SIG-M5 treated with dmso at 0.1 percent for 504 hours (cell line): ENCODE data around the gene MPC1.

Experiments used
- DNase-seq: peaks from one replicate; lab custom pipeline; 2025; ENCODE audit not compliant: unreplicated experiment; lab: John Stamatoyannopoulos, UW

MPC1 gene

GRCh38 chr6:166382933-166383801 lies at the start of gene MPC1:
Gene MPC1, minus strand, starts transcription at chr6:166382940. Its CDS starts 64 bp downstream, at chr6:166382876.
- peak; percentile 87 for DNase-seq

- DNase-seq: no peak
Measured at GRCh38 chr6:166430269-166430668, 47.5 kb upstream of the MPC1 start.

- DNase-seq: no peak
Measured at GRCh38 chr6:166424431-166424830, 41.7 kb upstream of the MPC1 start.

GRCh38 chr6:166423781-166424180 lies 41.0 kb upstream of the MPC1 start:
- no peak for DNase-seq

- DNase-seq: no peak
Measured at GRCh38 chr6:166423051-166423745, 40.5 kb upstream of the MPC1 start.

- no peak for DNase-seq
Measured at GRCh38 chr6:166422201-166422940, 39.6 kb upstream of the MPC1 start.

- DNase-seq: peak; percentile 42
Measured at GRCh38 chr6:166420351-166420750, 37.6 kb upstream of the MPC1 start.

- DNase-seq: no peak
Measured at GRCh38 chr6:166419717-166420116, 37.0 kb upstream of the MPC1 start.

- no peak for DNase-seq
Measured at GRCh38 chr6:166419286-166419685, 36.5 kb upstream of the MPC1 start.

GRCh38 chr6:166418691-166419143 lies 36.0 kb upstream of the MPC1 start:
- no peak for DNase-seq

GRCh38 chr6:166417285-166417691 lies 34.5 kb upstream of the MPC1 start:
- DNase-seq: no peak

- no peak for DNase-seq
Measured at GRCh38 chr6:166415833-166416347, 33.1 kb upstream of the MPC1 start.

GRCh38 chr6:166415306-166415705 lies 32.6 kb upstream of the MPC1 start:
- no peak for DNase-seq

GRCh38 chr6:166413491-166413951 lies 30.8 kb upstream of the MPC1 start:
- no peak for DNase-seq

- DNase-seq: no peak
Measured at GRCh38 chr6:166412911-166413384, 30.2 kb upstream of the MPC1 start.

GRCh38 chr6:166412156-166412910 lies 29.6 kb upstream of the MPC1 start:
- DNase-seq: no peak

GRCh38 chr6:166411721-166412151 lies 29.0 kb upstream of the MPC1 start:
- DNase-seq: no peak

- DNase-seq: no peak
Measured at GRCh38 chr6:166411271-166411670, 28.5 kb upstream of the MPC1 start.

- no peak for DNase-seq
Measured at GRCh38 chr6:166410426-166410935, 27.7 kb upstream of the MPC1 start.
